ENCODE results near the gene MMAB.

The MMAB gene

GRCh38 chr12:109591041-109591440 lies 17.7 kb upstream of the MMAB start:
- Mint-ChIP-seq H3K27ac (no peak overlapping the region), H3K36me3 (ENCODE audit: low read depth) (peaks cover 12% of the 10 kb centered on the region), H3K4me1 (peaks cover 15% of the 10 kb centered on the region), H3K4me3 (no peak overlapping the region), H3K27me3 (ENCODE audit: low read depth) (no peaks in the 10 kb centered on the region), H3K9me3 (no peaks in the 10 kb centered on the region)
- no peak for TF ChIP-seq CTCF (IDR thresholded peaks at IDR 0.05; ENCODE audit: unreplicated experiment in 3 of 3)

DNA sequence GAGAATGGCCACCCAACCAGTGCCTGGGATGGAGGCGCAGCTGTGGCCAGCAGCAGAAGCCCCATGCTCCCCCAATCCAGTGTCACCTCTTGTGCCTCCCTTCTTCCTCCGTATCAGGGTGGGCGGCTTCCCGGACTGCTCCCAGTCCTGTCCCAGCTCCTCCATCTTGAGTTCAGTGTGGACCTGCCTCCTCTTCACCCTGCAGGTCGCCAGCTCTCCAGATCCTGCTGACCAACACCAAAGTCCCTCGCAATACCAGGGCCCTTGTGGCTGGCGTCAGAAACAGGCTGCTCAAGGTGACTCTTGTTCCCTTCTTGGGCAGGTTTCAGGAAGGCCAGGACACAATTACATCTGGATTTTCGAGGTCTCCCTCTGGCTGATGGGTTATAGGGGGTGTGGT lies 17.3 kb upstream of the MMAB start:
- TF ChIP-seq CTCF (IDR thresholded peaks at IDR 0.05; ENCODE audit: unreplicated experiment in 3 of 3), result no peak
- H3K9me3 Mint-ChIP-seq, result no peaks in the 10 kb centered on the region
- H3K36me3 Mint-ChIP-seq (ENCODE audit: low read depth), result peaks cover 12% of the 10 kb centered on the region
- H3K4me1 Mint-ChIP-seq, result peaks cover 15% of the 10 kb centered on the region
- H3K4me3 Mint-ChIP-seq, result no peak overlapping the region
- no peaks in the 10 kb centered on the region for H3K27me3 Mint-ChIP-seq (ENCODE audit: low read depth)
- no peak overlapping the region for H3K27ac Mint-ChIP-seq

DNA sequence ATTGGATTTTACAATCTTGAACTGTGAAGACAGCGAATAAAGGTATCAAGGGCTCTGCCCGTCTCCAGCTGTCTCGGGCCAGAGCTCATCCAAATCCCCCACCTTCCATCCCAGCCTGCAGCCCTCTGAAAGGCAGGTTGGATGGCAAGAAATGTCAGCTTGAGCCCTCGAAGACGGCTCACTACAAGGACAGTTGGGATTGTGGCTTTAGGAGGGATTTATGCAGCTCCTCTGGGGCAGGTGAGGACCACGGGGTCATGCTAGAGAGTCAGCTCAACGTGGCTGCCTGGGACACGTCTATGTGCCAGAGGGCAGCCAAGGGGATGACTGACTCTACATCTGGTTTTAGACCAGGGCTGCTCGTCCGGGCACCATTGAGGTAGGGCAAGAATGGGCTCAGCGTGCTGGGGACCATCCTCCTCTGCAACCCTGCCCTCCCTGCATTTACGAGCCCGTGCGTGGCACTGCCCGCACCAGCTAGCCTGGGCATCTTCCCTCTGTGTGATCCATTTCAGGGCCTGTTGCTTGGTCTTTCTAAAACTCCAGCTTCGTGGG lies 16.5 kb upstream of the MMAB start:
- no peaks in the 10 kb centered on the region for H3K27me3 Mint-ChIP-seq (ENCODE audit: low read depth)
- no peaks in the 10 kb centered on the region for H3K9me3 Mint-ChIP-seq
- H3K4me1 Mint-ChIP-seq, result peaks cover 15% of the 10 kb centered on the region
- no peak for TF ChIP-seq CTCF (IDR thresholded peaks at IDR 0.05; ENCODE audit: unreplicated experiment in 3 of 3)
- H3K27ac Mint-ChIP-seq, result no peak overlapping the region
- H3K36me3 Mint-ChIP-seq (ENCODE audit: low read depth), result peaks cover 12% of the 10 kb centered on the region
- no peak overlapping the region for H3K4me3 Mint-ChIP-seq

DNA sequence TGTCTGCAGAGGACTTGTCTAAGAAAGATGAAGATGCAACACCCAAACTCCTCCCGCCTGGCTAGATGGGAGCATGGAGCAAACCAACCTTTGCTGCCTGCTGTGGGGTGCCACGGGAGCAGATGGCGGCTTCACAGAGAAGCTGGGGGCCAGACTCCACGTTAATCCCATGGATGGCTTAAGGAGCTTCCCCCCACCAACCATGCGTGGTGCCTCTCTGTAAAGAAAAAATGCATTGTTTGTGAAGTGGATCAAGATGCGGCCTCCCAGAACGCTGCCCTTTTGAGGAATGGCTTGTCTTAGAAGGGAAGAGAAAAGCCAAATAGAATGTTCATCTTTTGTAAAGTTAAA lies 15.9 kb upstream of the MMAB start:
- H3K27ac Mint-ChIP-seq, result no peak overlapping the region
- H3K4me1 Mint-ChIP-seq, result peaks cover 9% of the 10 kb centered on the region
- no peak for TF ChIP-seq CTCF (IDR thresholded peaks at IDR 0.05; ENCODE audit: unreplicated experiment in 3 of 3)
- no peaks in the 10 kb centered on the region for H3K9me3 Mint-ChIP-seq
- H3K27me3 Mint-ChIP-seq (ENCODE audit: low read depth), result no peaks in the 10 kb centered on the region
- no peak overlapping the region for H3K4me3 Mint-ChIP-seq
- H3K36me3 Mint-ChIP-seq (ENCODE audit: low read depth), result peaks cover 12% of the 10 kb centered on the region

DNA sequence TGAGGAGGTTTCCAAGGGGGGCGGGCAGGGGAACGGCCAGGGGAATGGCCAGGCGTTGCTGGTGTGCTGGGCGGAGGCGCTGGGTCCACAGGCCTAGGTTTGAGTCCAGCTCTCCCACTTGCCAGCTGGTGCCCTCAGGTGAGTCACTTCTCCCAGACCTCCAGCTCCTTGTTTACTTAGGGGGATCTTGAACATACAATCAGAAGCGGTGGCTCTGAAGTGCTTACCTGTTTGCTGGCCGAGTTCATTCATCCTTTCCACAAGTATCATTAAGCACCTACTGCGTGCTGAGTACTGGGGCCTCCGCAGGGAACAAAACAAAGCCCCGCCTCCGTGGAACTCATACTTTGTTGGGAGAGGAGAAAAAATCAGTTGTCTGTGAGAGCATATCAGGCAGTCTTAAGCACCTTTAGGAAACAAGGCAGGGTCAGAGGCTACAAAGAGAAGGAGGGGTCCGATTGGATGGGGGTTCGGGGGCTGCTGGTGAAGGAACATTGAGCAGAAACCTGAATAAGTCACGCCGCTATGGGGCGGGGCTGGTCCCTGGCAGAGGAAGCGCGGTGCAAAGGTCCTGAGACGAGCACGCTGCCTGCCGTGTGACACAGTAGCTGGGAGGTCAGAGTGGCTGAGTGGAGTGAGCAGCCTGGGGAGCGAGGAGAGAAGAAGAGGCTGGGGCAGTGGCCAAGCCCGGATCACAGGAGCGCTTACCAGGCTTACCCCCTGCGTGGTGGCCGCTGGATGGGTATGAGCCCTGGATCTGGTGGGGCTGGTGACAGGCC lies 15.3 kb upstream of the MMAB start:
- Mint-ChIP-seq H3K27ac (no peak overlapping the region), H3K27me3 (ENCODE audit: low read depth) (no peaks in the 10 kb centered on the region), H3K9me3 (no peaks in the 10 kb centered on the region), H3K4me3 (no peak overlapping the region), H3K36me3 (ENCODE audit: low read depth) (peaks cover 15% of the 10 kb centered on the region), H3K4me1 (peaks cover 5% of the 10 kb centered on the region)
- TF ChIP-seq CTCF (IDR thresholded peaks at IDR 0.05; ENCODE audit: unreplicated experiment in 3 of 3), result no peak

DNA sequence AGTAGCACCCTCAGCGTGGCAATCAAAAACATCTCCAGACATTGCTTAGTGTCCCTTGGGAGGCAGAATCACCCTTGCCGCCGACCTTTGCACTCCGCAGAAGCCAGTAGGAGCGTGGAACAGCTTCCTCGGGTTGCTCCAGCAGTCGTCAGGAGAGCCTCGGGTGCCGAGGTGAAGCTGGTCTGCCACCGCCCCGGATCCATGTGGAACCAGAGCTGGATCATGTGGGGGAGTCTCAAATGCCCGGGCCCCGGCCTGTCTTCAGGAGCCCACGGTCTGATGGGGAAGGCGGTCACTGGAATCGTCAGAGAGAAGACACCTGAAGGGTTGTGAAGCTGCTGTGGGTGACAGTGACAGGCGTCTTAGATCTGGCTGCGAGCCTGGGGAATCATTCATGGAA lies 14.6 kb upstream of the MMAB start:
- TF ChIP-seq CTCF (IDR thresholded peaks at IDR 0.05; ENCODE audit: unreplicated experiment in 3 of 3), result no peak
- peaks cover 5% of the 10 kb centered on the region for H3K4me1 Mint-ChIP-seq
- H3K27me3 Mint-ChIP-seq (ENCODE audit: low read depth), result no peaks in the 10 kb centered on the region
- no peak overlapping the region for H3K4me3 Mint-ChIP-seq
- H3K9me3 Mint-ChIP-seq, result no peaks in the 10 kb centered on the region
- no peak overlapping the region for H3K27ac Mint-ChIP-seq
- peaks cover 17% of the 10 kb centered on the region for H3K36me3 Mint-ChIP-seq (ENCODE audit: low read depth)

Data from nephron (organoid).